Gastrocnemius medialis (tissue), 4 donors: Measurements from ENCODE around the gene ANKRD11.

Source experiments
- POLR2A ChIP-seq, 2 donors: fragments of 450-650 bp; IDR thresholded peaks; one replicate each; pipeline ENCODE4 v1.6.1; 2017; ENCODE audit warnings: antibody characterized with exemption in 2 of 2, mild to moderate bottlenecking in 2 of 2, moderate library complexity in 2 of 2
- TF ChIP-seq, protein P1 (sequence below), 5 experiments: fragments of 450-650 bp in 3 of 5; fragments of 200-600 bp in 2 of 5; sonication (generic) in 2 of 5; IDR thresholded peaks in 4 of 5; conservative IDR thresholded peaks in 1 of 5; 1 replicate in 4 of 5; 2 replicates in 1 of 5; pipeline ENCODE4 v1.5.1; 2016 to 2019; ENCODE audit warnings: antibody characterized with exemption in 5 of 5, mild to moderate bottlenecking in 3 of 5, moderate library complexity in 3 of 5

DNA sequence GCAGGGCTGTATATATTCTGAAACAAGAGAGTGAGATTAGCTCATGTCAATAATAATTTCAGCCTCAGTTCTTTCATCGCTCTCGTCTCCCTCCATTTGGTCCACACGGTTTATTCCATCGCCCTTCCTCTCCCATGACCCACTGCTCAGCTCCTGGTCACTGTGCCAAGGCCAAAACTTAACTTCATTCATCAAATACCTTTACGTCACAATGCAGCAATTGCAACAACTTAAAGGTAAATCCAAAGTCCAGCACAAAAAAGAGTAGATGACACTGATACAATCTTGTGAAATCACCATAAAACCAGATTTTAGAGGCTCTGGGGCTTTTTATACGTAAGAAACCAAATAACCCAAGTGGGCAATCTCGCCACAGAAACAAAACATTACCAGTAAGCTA lies 72.0 kb downstream of the ANKRD11 start:
- TF ChIP-seq, protein P1, sequence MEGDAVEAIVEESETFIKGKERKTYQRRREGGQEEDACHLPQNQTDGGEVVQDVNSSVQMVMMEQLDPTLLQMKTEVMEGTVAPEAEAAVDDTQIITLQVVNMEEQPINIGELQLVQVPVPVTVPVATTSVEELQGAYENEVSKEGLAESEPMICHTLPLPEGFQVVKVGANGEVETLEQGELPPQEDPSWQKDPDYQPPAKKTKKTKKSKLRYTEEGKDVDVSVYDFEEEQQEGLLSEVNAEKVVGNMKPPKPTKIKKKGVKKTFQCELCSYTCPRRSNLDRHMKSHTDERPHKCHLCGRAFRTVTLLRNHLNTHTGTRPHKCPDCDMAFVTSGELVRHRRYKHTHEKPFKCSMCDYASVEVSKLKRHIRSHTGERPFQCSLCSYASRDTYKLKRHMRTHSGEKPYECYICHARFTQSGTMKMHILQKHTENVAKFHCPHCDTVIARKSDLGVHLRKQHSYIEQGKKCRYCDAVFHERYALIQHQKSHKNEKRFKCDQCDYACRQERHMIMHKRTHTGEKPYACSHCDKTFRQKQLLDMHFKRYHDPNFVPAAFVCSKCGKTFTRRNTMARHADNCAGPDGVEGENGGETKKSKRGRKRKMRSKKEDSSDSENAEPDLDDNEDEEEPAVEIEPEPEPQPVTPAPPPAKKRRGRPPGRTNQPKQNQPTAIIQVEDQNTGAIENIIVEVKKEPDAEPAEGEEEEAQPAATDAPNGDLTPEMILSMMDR (IDR thresholded peaks at IDR 0.05 in 4 of 5, conservative IDR thresholded peaks at IDR 0.05 in 1 of 5): no peak
- TF ChIP-seq POLR2A (IDR thresholded peaks at IDR 0.05): no peak
